Measurements from ENCODE around the gene OR10J4. TPM values are rescaled to one million over a fixed set of nuclear protein-coding genes. Genes with fewer than 3 reads are reported as not detected.

Gene OR10J4
- total RNA-seq, 1 donor from 2014 or later = not detected

Other genes with a start within 250 kb of the OR10J4 start
- gene ACKR1, start 227.3 kb upstream of the OR10J4 start, total RNA-seq = 0.62 TPM
- gene FCER1A, start 129.9 kb upstream of the OR10J4 start, total RNA-seq = 0.47 TPM
- not detected for gene OR10J1, start 7.5 kb downstream of the OR10J4 start, total RNA-seq
- gene OR10J5, start 103.8 kb downstream of the OR10J4 start, total RNA-seq = not detected
- not detected for gene APCS, start 155.6 kb downstream of the OR10J4 start, total RNA-seq

Data from occipital lobe (tissue), 1 donor.